Loucy (cell line): ENCODE data around the gene MTA1.

Experiments
- CTCF ChIP-seq: fragments of 200-600 bp; sonication (generic); conservative IDR thresholded peaks from 2 replicates; pipeline ENCODE4 v1.5.1; 2014; ENCODE audit warnings: mild to moderate bottlenecking, antibody characterized with exemption, low read length
- EZH2phosphoT487 ChIP-seq: fragments of 200-600 bp; IDR thresholded peaks from 2 replicates; pipeline ENCODE4 v1.6.1; 2018; ENCODE audit warnings: antibody characterized with exemption, mild to moderate bottlenecking, moderate library complexity, borderline replicate concordance

DNA sequence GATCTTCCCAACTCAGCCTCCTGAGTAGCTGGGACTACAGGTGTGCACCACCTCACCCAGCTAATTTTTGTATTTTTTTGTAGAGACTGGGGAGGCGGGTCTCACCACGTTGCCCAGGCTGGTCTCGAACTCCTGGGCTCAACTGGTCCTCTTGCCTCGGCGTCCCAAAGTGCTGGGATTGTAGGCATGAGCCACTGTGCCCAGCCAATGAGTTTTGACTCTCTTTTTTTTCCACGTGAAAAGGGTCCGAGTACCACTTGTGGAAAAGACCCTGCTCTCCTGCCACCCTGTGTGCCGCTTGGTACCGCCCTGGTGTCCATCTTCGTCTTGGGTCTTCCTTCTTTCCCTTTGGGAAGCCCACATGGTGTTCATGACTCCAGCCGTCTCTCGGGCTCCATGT, 89.0 kb downstream of the MTA1 start:
- TF ChIP-seq CTCF: no peak
- TF ChIP-seq EZH2phosphoT487: no peak
